AG04449 (cell line): ENCODE measurements around the gene CTSF.
"Not testable (repeated sequence)": the region's sequence is repeated elsewhere in the genome, so short reads cannot be mapped to it uniquely, and the experiment has no call there.

ENCODE experiments used
- CTCF ChIA-PET: fragments of 350-600 bp; formaldehyde crosslinking; extraction: SDS; loops from one replicate; lab custom pipeline; 2021; ENCODE audit warnings: antibody characterized with exemption; lab: Yijun Ruan, JAX
- POLR2A ChIA-PET: fragments of 400-600, 350-600 bp; formaldehyde crosslinking; extraction: SDS; loops from one replicate; lab custom pipeline; 2020; ENCODE audit warnings: antibody characterized with exemption, inconsistent platforms; lab: Yijun Ruan, JAX
- DNase-seq: peaks from one replicate; pipeline ENCODE4 v3.0.0-alpha.2; 2010; ENCODE audit warnings: low read depth, low spot score
- H3K4me3 ChIP-seq: 2 replicates; pipeline ENCODE4 v1.5.1; 2011; ENCODE audit warnings: low read depth, mild to moderate bottlenecking, control low read depth, low read length
- TF ChIP-seq, protein P1 (sequence below): IDR thresholded peaks from one replicate; pipeline ENCODE4 v1.5.1; 2011; ENCODE audit warnings: mild to moderate bottlenecking, moderate library complexity, low read length, control low read depth, inconsistent platforms; ENCODE audit not compliant: insufficient read depth; ENCODE audit errors: missing control alignments

The CTSF gene

DNA sequence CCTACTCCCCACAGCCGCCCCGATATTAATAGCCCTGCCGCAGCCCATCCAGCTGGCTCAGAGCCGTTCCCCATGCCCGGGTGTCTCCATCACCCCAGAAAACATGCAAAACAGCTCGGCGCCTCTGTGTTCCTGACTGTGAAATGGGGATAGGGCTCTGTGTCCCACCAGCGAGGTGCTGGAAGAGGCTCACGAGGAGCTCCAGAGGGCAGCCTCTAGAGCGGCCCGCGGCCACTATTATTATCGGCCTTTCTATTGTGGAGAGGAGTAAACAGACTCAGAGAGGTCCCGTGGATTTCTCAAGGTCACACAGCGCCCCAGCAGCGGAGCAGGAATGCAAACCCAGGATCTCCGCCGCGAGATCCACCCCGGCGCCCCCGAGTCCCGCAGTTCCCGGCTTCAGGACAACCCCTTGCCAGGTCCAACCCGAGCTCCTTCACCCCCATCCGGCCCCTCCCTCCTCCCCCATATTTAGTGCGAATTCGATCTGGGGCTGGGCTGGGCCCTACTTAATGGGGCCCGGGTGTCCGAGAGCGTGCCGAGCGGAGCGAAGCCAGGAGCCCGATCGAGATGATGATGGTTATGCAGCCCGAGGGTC lies 21.9 kb downstream of the CTSF start, which contains the start of gene ACTN3:
ACTN3 (plus strand) TSS at position 536 of the 598 bp plus-strand sequence; CDS start at position 571, 35 bp downstream.
- ChIA-PET POLR2A (interaction anchor here (0.6 to 1.9 kb wide), 6 partner anchors 16 to 132 kb away, joined by 3 to 11 read pairs (median 3); partner anchors contain the start of genes BBS1, CTSF and RBM4B), CTCF (interaction anchor here (0.8 to 1.6 kb wide), 6 partner anchors 11 to 149 kb away, joined by 4 to 9 read pairs (median 6); partner anchors contain the start of genes CCDC87, CCS and RBM4B)
- H3K4me3 ChIP-seq: peak within 1 kb of the TSS; percentile 79
- TF ChIP-seq, protein P1, sequence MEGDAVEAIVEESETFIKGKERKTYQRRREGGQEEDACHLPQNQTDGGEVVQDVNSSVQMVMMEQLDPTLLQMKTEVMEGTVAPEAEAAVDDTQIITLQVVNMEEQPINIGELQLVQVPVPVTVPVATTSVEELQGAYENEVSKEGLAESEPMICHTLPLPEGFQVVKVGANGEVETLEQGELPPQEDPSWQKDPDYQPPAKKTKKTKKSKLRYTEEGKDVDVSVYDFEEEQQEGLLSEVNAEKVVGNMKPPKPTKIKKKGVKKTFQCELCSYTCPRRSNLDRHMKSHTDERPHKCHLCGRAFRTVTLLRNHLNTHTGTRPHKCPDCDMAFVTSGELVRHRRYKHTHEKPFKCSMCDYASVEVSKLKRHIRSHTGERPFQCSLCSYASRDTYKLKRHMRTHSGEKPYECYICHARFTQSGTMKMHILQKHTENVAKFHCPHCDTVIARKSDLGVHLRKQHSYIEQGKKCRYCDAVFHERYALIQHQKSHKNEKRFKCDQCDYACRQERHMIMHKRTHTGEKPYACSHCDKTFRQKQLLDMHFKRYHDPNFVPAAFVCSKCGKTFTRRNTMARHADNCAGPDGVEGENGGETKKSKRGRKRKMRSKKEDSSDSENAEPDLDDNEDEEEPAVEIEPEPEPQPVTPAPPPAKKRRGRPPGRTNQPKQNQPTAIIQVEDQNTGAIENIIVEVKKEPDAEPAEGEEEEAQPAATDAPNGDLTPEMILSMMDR: no peak
- DNase-seq: no peak

DNA sequence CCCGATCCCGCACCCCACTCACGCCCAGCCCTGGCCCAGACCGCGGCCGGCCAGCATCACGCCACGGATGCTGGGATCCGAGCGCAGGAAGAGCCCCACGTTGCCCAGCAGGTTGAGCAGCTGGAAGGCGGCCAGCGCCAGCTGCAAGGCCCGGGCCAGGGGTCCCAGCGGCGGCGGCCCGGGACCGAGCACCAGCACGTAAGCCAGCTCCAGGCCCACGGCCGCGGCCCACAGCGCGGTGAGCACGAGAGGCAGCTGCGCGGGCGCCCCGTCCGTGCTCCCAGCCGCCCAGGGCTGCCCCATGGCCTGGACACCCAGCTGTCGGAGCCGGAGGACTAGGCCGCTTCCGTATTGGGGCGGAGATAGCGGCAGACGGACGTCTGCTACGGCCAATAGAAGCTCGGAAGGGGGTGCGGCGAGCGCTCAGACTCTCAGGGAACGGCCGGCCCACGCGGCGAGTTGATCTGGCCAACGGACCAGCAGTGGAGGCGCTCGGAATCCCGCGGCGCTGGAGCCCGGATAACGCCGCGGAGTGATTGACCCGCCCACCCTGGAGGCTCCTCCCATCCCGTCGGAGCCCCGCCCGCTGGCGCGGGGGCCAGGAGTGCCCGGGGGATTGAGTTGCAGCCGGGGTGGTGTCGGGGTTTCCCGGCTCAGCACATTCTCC lies 22.6 kb downstream of the CTSF start, which contains the start of gene ZDHHC24:
ZDHHC24 (minus strand) TSS at position 348 of the 667 bp plus-strand sequence; CDS start at position 303, 45 bp downstream.
- H3K4me3 ChIP-seq: peak within 1 kb of the TSS; percentile 79
- CTCF ChIA-PET: interaction anchor here (0.8 to 1.6 kb wide), 6 partner anchors 10 to 149 kb away, joined by 4 to 9 read pairs (median 6); partner anchors contain the start of genes CCDC87, CCS and RBM4B
- POLR2A ChIA-PET: interaction anchor here (0.6 to 1.9 kb wide), 6 partner anchors 16 to 132 kb away, joined by 3 to 11 read pairs (median 3); partner anchors contain the start of genes BBS1, CTSF and RBM4B
- TF ChIP-seq, protein P1: no peak
- peak; percentile 79 for DNase-seq

DNA sequence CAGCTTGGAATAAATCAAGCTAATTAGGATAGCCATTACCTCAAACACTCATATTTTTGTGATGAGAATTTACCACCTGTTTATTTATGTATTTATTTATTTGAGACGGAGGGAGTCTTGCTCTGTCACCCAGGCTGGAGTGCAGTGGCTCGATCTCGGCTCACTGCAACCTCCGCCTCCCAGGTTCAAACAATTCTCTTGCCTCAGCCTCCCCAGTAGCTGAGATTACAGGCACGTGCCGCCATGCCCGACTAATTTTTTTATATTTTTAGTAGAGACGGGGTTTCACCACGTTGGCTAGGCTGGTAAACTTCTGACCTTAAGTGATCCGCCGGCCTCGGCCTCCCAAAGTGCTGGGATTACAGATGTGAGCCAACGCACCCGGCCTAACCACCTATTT lies 23.5 kb downstream of the CTSF start:
- peak overlapping the region; percentile 79 for H3K4me3 ChIP-seq
- not testable (repeated sequence) for DNase-seq
- POLR2A ChIA-PET: interaction anchor here (1.9 kb wide), 1 partner anchor 133 kb away, joined by 11 read pairs; the partner anchor contains the start of gene RBM4B
- CTCF ChIA-PET: interaction anchor here (1.3 to 1.6 kb wide), 3 partner anchors 22 to 133 kb away, joined by 5 to 9 read pairs (median 6); partner anchors contain the start of genes CCDC87, CCS and RBM4B

DNA sequence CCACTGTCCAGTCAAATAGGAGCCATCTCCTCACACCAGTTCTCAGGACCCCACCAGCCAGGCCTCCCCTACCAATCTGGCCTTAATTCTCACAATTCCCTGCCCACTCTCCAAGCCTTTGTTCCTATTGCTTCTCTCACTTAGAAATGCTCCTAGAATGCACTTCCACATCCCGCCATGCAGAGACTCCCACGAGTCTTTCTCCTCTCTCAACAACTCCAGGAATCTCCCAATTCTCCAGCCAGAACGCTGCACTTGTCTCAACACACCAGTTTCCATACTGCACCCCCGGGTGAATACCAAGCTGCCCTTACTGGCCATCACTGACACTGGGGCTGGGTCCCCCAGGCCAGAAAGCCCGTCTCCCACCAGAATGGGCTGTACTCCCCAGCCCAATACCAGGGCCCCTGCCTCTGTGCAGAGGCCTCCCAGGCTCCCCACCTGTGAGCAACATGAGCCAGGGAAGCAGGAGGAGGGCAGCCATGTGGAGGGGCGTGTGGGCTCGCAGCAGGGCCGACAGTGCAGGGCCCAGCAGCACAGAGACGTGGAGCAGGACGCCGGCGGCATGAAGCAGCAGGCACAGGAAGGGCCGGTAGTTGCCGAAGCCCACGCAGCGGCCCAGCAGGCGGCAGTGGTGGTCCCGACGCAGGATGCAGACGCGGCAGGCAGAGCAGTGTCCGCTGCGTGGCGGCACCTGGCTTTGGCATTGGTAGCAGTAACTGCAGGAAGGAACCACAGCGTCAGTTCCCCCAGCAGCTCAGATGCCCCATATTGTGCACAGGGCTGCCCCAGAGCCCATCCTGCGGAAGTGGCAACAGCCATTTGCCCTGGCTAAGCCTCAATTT lies 24.9 kb downstream of the CTSF start:
- H3K4me3 ChIP-seq: no peak overlapping the region; the same call in 1 of the 2 replicates
- TF ChIP-seq, protein P1: peak; percentile 83
- CTCF ChIA-PET: interaction anchor here (0.7 to 2.3 kb wide), 4 partner anchors 13 to 135 kb away, joined by 3 to 9 read pairs (median 4); partner anchors contain the start of genes CCDC87, CCS and RBM4B
- POLR2A ChIA-PET: no interaction called here
- DNase-seq: no peak

DNA sequence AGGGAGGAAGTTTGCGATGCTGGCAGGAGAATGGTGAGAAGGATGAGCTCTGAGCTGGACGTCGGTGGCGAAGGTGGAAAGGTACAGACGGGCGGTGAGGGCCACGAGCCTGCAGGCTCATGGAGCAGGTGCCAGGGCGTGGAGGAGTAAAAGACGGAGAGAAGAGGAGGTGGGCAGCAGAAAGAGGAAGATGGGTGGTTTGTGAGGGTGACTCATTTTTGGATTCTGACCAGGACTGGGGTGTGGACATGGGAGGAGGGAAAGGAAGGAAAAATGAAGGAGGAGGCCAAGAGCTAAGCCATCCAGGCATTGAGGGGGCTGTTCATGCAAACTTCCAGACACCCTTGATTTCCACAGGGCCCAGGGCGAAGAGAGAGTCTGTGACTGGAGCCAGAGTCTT lies 26.0 kb downstream of the CTSF start:
- TF ChIP-seq, protein P1: no peak
- ChIA-PET CTCF (interaction anchor here (0.7 to 2.3 kb wide), 5 partner anchors 12 to 136 kb away, joined by 3 to 9 read pairs (median 3); partner anchors contain the start of genes CCDC87, CCS and RBM4B), POLR2A (no interaction called here)
- no peak for DNase-seq
- H3K4me3 ChIP-seq: no peak overlapping the region

DNA sequence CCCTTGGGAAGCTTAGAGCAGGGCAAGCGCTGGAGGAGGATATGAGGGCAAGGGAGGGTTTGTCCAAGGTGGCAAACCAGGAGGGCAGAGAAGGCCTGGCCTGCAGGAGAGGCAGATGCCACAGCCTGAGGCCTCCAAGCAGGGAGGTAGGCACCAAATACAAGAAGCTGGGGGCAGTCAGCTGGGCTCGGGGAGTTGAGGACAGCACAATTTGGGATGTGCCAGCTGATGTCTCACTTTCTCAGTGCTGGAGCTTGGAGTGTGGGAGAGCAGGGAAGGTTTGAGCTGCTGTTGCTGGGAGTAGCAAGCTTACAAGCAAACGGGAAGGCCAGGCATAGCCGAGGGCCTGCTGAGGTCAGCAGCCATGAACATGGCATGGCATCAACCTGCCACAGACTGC lies 26.5 kb downstream of the CTSF start:
- TF ChIP-seq, protein P1: no peak
- no peak overlapping the region for H3K4me3 ChIP-seq
- POLR2A ChIA-PET: no interaction called here
- CTCF ChIA-PET: interaction anchor here (1.2 to 2.3 kb wide), 3 partner anchors 22 to 136 kb away, joined by 3 to 9 read pairs (median 4); partner anchors contain the start of gene RBM4B
- no peak for DNase-seq

DNA sequence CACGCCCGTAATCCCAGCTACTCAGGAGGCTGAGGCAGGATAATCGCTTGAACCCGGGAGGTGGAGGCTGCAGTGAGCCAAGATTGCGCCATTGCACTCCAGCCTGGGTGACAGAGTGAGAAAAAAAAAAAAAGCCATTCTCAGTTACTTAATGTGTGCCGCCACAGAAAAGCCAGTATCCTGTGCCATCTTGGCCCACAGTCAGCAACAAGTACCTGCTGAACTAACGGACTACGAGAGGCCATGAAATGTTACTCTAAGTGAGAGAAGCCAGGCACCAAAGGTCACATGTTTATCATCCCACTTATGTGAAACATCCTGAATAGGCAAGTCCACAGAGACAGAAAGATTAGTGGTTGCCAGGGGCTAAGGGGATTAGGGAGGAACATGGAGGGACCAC lies 27.8 kb downstream of the CTSF start:
- DNase-seq, POLR2A ChIA-PET, CTCF ChIA-PET, H3K4me3 ChIP-seq: not testable (repeated sequence)
